Measurements from ENCODE around the gene MIF. TPM values are rescaled to one million over a fixed set of nuclear protein-coding genes. Genes with fewer than 3 reads are reported as not detected.
"Not testable (repeated sequence)": the region's sequence is repeated elsewhere in the genome, so short reads cannot be mapped to it uniquely, and the experiment has no call there.

Gene MIF
- polyA plus RNA-seq, 3 donors from 2014 or later, result 788 to 1,627 (median 947) TPM

DNA sequence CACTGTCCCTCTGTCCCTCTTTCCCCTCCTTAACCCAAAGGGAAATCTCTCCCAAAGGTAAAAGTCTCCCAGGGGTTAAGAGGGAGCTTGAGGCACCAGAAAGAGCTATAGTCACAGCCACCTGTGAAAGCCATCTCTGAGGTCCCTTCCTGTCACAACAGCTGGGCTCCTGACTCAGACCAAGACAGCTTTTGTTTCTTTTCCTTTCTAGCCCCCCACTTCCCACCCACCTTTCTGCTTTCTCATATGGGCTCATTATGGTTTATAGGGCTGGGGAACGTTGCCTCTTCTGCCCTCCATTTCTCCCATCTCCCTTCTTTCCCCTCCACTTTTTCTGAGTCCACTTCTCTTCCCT is 19.1 kb downstream of the MIF start:
- Mint-ChIP-seq H3K4me1 (peaks cover 19 to 21% of the 10 kb centered on the region in 2 donors), H3K4me3 (peak overlapping the region; percentile 92 to 97 (median 95)), H3K27ac (peak overlapping the region; percentile 88 to 99 (median 96)), H3K27me3 (ENCODE audit: low read depth in 3 of 3) (peaks cover 0 to 5% (median 3%) of the 10 kb centered on the region in 3 donors), H3K36me3 (no peaks in the 10 kb centered on the region), H3K9me3 (no peaks in the 10 kb centered on the region)
- DNase-seq, result no peak

- H3K9me3 Mint-ChIP-seq, result no peaks in the 10 kb centered on the region
- no peaks in the 10 kb centered on the region for H3K36me3 Mint-ChIP-seq
- peak overlapping the region; percentile 88 to 99 (median 96) for H3K27ac Mint-ChIP-seq
- DNase-seq, result peak; percentile 98
- peaks cover 19 to 21% of the 10 kb centered on the region in 2 donors for H3K4me1 Mint-ChIP-seq
- H3K27me3 Mint-ChIP-seq (ENCODE audit: low read depth in 3 of 3), result peaks cover 0 to 5% (median 0%) of the 10 kb centered on the region in 3 donors
- H3K4me3 Mint-ChIP-seq, result peak overlapping the region; percentile 92 to 97 (median 95)
Measured at GRCh38 chr22:23913661-23914353, 19.6 kb downstream of the MIF start.

DNA sequence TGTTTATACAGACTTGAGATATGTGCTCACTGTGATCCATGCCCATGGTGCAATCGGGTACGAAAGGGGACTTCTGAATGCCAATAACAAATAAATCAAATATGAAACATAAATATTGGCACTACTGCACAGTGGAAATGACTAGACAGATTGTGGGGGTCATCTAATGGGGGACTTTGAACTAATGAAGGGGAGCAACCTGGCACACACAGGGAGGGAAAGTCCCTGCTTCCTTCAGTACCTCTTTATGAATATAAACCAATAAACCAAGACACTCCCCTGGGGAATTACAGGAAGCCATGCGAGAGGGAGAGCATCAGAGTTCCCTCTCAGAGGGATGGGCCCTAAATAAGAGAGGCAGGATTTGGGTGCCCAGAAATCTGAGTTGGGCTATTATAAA is 21.1 kb downstream of the MIF start:
- peak overlapping the region in 3 of 6 donors; percentile 3 to 88 (median 43) for H3K27ac Mint-ChIP-seq
- H3K4me3 Mint-ChIP-seq, result no peak overlapping the region
- DNase-seq, result no peak
- no peaks in the 10 kb centered on the region for H3K9me3 Mint-ChIP-seq
- peaks cover 19 to 21% of the 10 kb centered on the region in 2 donors for H3K4me1 Mint-ChIP-seq
- H3K27me3 Mint-ChIP-seq (ENCODE audit: low read depth in 3 of 3), result peaks cover 0 to 5% (median 0%) of the 10 kb centered on the region in 3 donors
- no peaks in the 10 kb centered on the region for H3K36me3 Mint-ChIP-seq

DNA sequence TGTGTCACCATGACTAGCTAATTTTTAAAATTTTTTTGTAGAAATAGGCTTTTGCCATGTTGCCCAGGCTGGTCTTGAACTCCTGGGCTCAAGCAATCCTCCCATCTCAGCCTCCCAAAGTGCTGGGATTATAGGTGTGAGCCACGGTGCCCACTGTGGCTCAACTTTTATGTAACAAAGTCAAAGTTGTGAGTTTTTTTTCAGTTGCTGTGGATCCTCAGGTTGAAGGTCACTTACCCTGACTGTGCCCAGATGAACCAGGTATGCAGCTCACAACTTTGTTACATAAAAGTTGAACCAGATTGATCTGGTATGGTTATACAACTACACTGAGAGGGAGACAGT is 26.1 kb downstream of the MIF start:
- not testable (repeated sequence) for H3K27ac Mint-ChIP-seq; DNase-seq; H3K4me3 Mint-ChIP-seq; H3K4me1 Mint-ChIP-seq; H3K27me3 Mint-ChIP-seq (ENCODE audit: low read depth in 3 of 3)
- H3K36me3 Mint-ChIP-seq, result peaks cover 4 to 17% (median 10%) of the 10 kb centered on the region in 3 donors
- H3K9me3 Mint-ChIP-seq, result peaks cover 0 to 12% (median 5%) of the 10 kb centered on the region in 6 donors

DNA sequence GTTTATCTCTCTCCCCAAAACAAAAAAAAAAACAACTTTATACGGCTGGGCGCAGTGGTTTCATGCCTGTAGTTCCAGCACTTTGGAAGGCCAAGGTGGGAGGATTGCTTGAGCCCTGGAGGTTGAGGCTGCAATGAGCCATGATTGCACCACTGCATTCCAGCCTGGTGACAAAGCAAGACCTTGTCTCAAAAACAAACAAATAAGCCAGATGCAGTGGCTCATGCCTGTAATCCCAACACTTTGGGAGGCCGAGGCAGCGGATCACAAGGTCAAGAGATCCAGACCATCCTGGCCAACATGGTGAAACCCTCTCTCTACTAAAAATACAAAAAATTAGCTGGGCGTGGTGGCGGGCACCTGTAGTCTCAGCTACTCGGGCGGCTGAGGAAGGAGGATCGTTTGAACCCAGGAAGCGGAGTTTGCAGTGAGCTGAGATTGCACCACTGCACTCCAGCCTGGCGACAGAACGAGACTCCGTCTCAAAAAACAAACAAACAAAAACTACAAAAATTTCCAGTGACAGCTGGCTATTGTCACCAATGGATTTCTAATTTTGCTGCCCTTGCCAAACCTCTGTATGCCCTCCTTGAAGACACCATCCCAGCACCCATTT is 27.5 kb downstream of the MIF start:
- peak overlapping the region in 1 of 6 donors; percentile 16 for H3K27ac Mint-ChIP-seq
- not testable (repeated sequence) for H3K27me3 Mint-ChIP-seq (ENCODE audit: low read depth in 3 of 3); H3K4me3 Mint-ChIP-seq; DNase-seq; H3K4me1 Mint-ChIP-seq
- H3K9me3 Mint-ChIP-seq, result peaks cover 0 to 18% (median 9%) of the 10 kb centered on the region in 6 donors
- peaks cover 4 to 24% (median 12%) of the 10 kb centered on the region in 3 donors for H3K36me3 Mint-ChIP-seq

DNA sequence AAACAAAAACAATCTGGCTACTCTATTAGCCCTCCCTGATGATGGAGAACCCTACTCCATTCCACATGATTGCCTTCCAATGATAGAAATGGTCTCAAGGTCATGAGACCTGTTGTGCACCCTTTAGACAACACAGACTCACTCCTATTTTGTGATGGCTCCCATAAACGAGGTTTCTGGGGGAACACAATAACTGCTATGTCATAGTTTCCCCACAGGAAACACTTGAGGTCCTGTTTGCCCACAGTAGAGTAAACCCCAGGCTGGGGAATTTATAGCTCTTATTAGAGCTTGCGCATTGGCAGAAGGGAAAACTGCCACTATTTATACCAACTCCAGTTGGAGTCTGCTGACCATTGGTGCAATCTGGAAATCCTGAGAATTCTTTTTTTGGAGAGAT is 28.7 kb downstream of the MIF start:
- no peaks in the 10 kb centered on the region for H3K4me1 Mint-ChIP-seq
- peaks cover 0 to 21% (median 9%) of the 10 kb centered on the region in 6 donors for H3K9me3 Mint-ChIP-seq
- DNase-seq, result no peak
- H3K27ac Mint-ChIP-seq, result no peak overlapping the region
- H3K27me3 Mint-ChIP-seq (ENCODE audit: low read depth in 3 of 3), result peaks cover 0 to 9% (median 0%) of the 10 kb centered on the region in 3 donors
- peaks cover 4 to 24% (median 16%) of the 10 kb centered on the region in 3 donors for H3K36me3 Mint-ChIP-seq
- H3K4me3 Mint-ChIP-seq, result no peak overlapping the region

DNA sequence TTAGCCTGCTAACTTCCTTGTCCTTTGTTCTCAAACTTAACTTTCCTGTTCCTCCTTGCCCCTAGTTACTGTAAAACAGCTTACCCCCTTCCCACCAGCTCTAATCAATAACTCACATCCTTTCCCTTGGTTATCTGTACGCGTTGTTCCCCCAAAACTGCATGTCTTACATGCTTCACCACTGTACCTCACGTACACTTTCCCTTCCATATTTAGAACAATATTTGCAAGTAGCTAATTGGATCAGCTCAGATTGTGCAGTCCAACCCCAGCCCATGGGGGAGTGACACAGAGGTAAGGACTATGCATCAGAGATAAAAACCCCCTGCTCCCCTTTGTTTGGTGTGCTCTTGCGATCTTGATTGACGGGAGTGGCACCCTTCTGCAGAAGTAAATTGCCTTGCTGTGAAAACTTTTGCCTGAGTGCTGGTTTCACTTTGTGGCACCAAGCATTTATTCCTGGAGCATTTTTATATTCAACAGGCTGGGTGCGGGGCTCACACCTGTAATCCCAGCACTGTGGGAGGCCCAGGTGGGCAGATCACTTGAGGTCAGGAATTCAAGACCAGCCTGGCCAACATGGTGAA is 30.9 kb downstream of the MIF start:
- Mint-ChIP-seq H3K9me3 (peaks cover 0 to 21% (median 9%) of the 10 kb centered on the region in 6 donors), H3K36me3 (peaks cover 4 to 24% (median 20%) of the 10 kb centered on the region in 3 donors), H3K4me1 (no peaks in the 10 kb centered on the region), H3K27ac (no peak overlapping the region), H3K4me3 (no peak overlapping the region), H3K27me3 (ENCODE audit: low read depth in 3 of 3) (peaks cover 0 to 9% (median 2%) of the 10 kb centered on the region in 3 donors)
- no peak for DNase-seq

DNA sequence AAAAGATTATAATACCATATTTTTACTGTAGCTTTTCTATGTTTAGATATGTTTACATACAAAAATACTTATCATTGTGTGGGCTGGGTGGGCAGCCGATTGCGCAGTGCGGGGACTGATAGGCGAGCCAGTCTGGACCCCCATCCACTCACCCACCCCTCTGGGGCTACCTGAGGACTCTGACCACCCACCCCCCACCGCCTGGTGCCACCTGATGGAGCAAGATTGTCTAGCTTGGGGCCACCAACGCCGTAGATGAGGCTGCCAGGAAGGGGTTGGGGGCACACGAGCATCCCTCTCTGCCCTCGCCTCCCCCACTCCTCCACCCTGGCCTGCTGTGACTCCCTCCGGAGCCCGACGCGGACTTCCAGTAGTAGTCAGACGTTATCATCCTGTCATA is 32.4 kb downstream of the MIF start:
- Mint-ChIP-seq H3K27ac (no peak overlapping the region), H3K4me1 (no peaks in the 10 kb centered on the region), H3K27me3 (ENCODE audit: low read depth in 3 of 3) (peaks cover 0 to 9% (median 2%) of the 10 kb centered on the region in 3 donors), H3K36me3 (peaks cover 4 to 26% (median 25%) of the 10 kb centered on the region in 3 donors), H3K4me3 (no peak overlapping the region), H3K9me3 (peaks cover 2 to 21% (median 11%) of the 10 kb centered on the region in 6 donors)
- DNase-seq, result no peak

DNA sequence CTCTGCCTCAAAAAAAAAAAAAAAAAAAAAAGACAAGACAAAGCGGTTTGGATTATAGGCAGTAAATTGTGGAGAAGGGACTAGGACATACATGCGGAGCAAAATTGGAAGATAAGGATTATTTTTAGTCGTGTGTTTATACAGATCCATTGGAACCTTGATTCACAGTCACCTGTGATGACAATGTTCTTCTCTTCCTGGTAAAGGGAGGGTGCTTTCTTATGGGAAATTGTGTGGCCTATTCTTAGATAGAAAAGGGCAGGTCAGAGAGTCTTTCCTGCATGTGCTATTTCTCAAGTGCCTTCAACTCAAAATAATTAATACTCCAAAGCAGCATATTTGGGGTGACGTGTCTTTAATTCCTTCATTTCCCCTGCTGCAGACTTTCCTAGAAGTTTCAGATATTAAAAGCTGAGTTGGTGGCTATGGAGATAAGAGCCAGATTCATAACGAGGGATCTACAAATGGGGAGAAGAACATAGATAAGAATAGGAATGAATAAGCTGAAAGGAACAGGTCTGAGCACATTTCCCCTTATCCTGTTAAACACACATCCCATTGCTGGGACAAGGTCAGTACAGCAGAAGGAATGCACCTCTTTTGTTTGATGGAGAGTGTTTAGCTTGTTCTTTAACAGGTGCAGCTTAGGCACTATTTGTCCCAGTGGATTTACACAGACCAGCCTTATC is 44.3 kb downstream of the MIF start:
- no peak for DNase-seq
- Mint-ChIP-seq H3K36me3 (no peaks in the 10 kb centered on the region), H3K27me3 (ENCODE audit: low read depth in 3 of 3) (no peaks in the 10 kb centered on the region), H3K4me3 (no peak overlapping the region), H3K27ac (no peak overlapping the region), H3K4me1 (no peaks in the 10 kb centered on the region), H3K9me3 (no peaks in the 10 kb centered on the region)

GRCh38 chr22:23939017-23939357 is 44.8 kb downstream of the MIF start:
- no peak for DNase-seq
- Mint-ChIP-seq H3K36me3 (no peaks in the 10 kb centered on the region), H3K27ac (no peak overlapping the region), H3K4me3 (no peak overlapping the region), H3K9me3 (no peaks in the 10 kb centered on the region), H3K4me1 (no peaks in the 10 kb centered on the region), H3K27me3 (ENCODE audit: low read depth in 3 of 3) (no peaks in the 10 kb centered on the region)

- not testable (repeated sequence) for H3K36me3 Mint-ChIP-seq; H3K4me3 Mint-ChIP-seq; H3K9me3 Mint-ChIP-seq; H3K27me3 Mint-ChIP-seq (ENCODE audit: low read depth in 3 of 3); H3K4me1 Mint-ChIP-seq; H3K27ac Mint-ChIP-seq; DNase-seq
Measured at GRCh38 chr22:23940166-23940565, 46.0 kb downstream of the MIF start.

Measured in immature natural killer cell (primary cell).